Left cardiac atrium (tissue), 2 donors: Measurements from ENCODE around the gene KLRC4. TPM values are rescaled to one million over a fixed set of nuclear protein-coding genes. Genes with fewer than 3 reads are reported as not detected.

Experiments used
- total RNA-seq, 2 donors: library from RNA; stranded (reverse); fragmentation: NEBNext Ultra II Directional; extraction: Animal tissue kit (Norgen Biotek cat#: 25700); gene quantifications; one replicate each; pipeline ENCODE4 v1.2.1, GENCODE V29; 2021
- donor health status: DM: no; HTN: yes; CAD: no; lungs with severe emphysema.
- donor health status: DM: yes; HTN: yes; CAD: no.

The KLRC4 gene
- total RNA-seq, 2 donors from 2014 or later = 0.77 TPM; not detected in 1

Other genes with a start within 250 kb of the KLRC4 start
- under 1 TPM in 1 of 2 donors, not detected in 1; 0.60 TPM for gene OLR1, start 237.6 kb downstream of the KLRC4 start, total RNA-seq
- not detected for gene TMEM52B, start 230.7 kb downstream of the KLRC4 start, total RNA-seq
- gene GABARAPL1, start 196.9 kb downstream of the KLRC4 start, total RNA-seq = 100 to 1,000 TPM; 167 to 280 TPM
- gene KLRD1, start 101.9 kb downstream of the KLRC4 start, total RNA-seq = 1 to 10 TPM; 2.4 to 3.6 TPM
- 1 to 10 TPM in 1 of 2 donors, under 1 TPM in 1; 0.65 to 3.3 TPM for gene KLRK1, start 19.7 kb downstream of the KLRC4 start, total RNA-seq
- not detected for gene KLRC3, start 10.8 kb upstream of the KLRC4 start, total RNA-seq
- gene KLRC2, start 26.3 kb upstream of the KLRC4 start, total RNA-seq = not detected
- under 1 TPM in 1 of 2 donors, not detected in 1; 0.27 TPM for gene KLRC1, start 43.6 kb upstream of the KLRC4 start, total RNA-seq
- under 1 TPM; 0.41 to 0.65 TPM for gene EIF2S3B, start 96.1 kb upstream of the KLRC4 start, total RNA-seq
- 10 to 100 TPM; 13.6 to 18.4 TPM for gene MAGOHB, start 203.9 kb upstream of the KLRC4 start, total RNA-seq